Measurements from ENCODE around the gene ZNF438. TPM values are rescaled to one million over a fixed set of nuclear protein-coding genes. Genes with fewer than 3 reads are reported as not detected.
"Not testable (repeated sequence)": the region's sequence is repeated elsewhere in the genome, so short reads cannot be mapped to it uniquely, and the experiment has no call there.

ZNF438 gene
- total RNA-seq: 6.9 and 9.3 TPM in 2 replicates

GRCh38 chr10:31031558-31032257, at the start of gene ZNF438:
Gene ZNF438, minus strand, starts transcription at chr10:31031865. Its CDS starts 154,831 bp downstream, at chr10:30877034.
- no peak for DNase-seq (ENCODE audit: extremely low read depth, low read depth, low spot score)

GRCh38 chr10:31076610-31076988, 44.9 kb upstream of the ZNF438 start:
- DNase-seq (ENCODE audit: extremely low read depth, low read depth, low spot score): no peak

GRCh38 chr10:31075881-31076609, 44.4 kb upstream of the ZNF438 start:
- DNase-seq (ENCODE audit: extremely low read depth, low read depth, low spot score): no peak

GRCh38 chr10:31075434-31075833, 43.8 kb upstream of the ZNF438 start:
- no peak for DNase-seq (ENCODE audit: extremely low read depth, low read depth, low spot score)

- no peak for DNase-seq (ENCODE audit: extremely low read depth, low read depth, low spot score)
These were observed 43.0 kb upstream of the ZNF438 start for GRCh38 chr10:31074722-31075086.

GRCh38 chr10:31073996-31074721, 42.5 kb upstream of the ZNF438 start:
- no peak for DNase-seq (ENCODE audit: extremely low read depth, low read depth, low spot score)

GRCh38 chr10:31073211-31073610, 41.5 kb upstream of the ZNF438 start:
- no peak for DNase-seq (ENCODE audit: extremely low read depth, low read depth, low spot score)

GRCh38 chr10:31072451-31072850, 40.8 kb upstream of the ZNF438 start:
- DNase-seq (ENCODE audit: extremely low read depth, low read depth, low spot score): no peak

- DNase-seq (ENCODE audit: extremely low read depth, low read depth, low spot score): no peak
These were observed 39.8 kb upstream of the ZNF438 start for GRCh38 chr10:31071232-31072005.

- no peak for DNase-seq (ENCODE audit: extremely low read depth, low read depth, low spot score)
These were observed 39.0 kb upstream of the ZNF438 start for GRCh38 chr10:31070691-31071090.

GRCh38 chr10:31070025-31070424, 38.4 kb upstream of the ZNF438 start:
- DNase-seq (ENCODE audit: extremely low read depth, low read depth, low spot score): no peak

GRCh38 chr10:31069411-31069810, 37.7 kb upstream of the ZNF438 start:
- no peak for DNase-seq (ENCODE audit: extremely low read depth, low read depth, low spot score)

GRCh38 chr10:31064348-31064747, 32.7 kb upstream of the ZNF438 start:
- no peak for DNase-seq (ENCODE audit: extremely low read depth, low read depth, low spot score)

- no peak for DNase-seq (ENCODE audit: extremely low read depth, low read depth, low spot score)
These were observed 32.2 kb upstream of the ZNF438 start for GRCh38 chr10:31063841-31064240.

GRCh38 chr10:31062856-31063255, 31.2 kb upstream of the ZNF438 start:
- DNase-seq (ENCODE audit: extremely low read depth, low read depth, low spot score): no peak

GRCh38 chr10:31061941-31062340, 30.3 kb upstream of the ZNF438 start:
- DNase-seq (ENCODE audit: extremely low read depth, low read depth, low spot score): no peak

GRCh38 chr10:31058795-31059703, 27.4 kb upstream of the ZNF438 start:
- no peak for DNase-seq (ENCODE audit: extremely low read depth, low read depth, low spot score)

GRCh38 chr10:31056678-31057077, 25.0 kb upstream of the ZNF438 start:
- DNase-seq (ENCODE audit: extremely low read depth, low read depth, low spot score): not testable (repeated sequence)

- DNase-seq (ENCODE audit: extremely low read depth, low read depth, low spot score): no peak
These were observed 24.0 kb upstream of the ZNF438 start for GRCh38 chr10:31055573-31056251.

Measured in glomerular endothelial cell (primary cell).